ENCODE data around the gene MAP3K4. TPM values are rescaled to one million over a fixed set of nuclear protein-coding genes. Genes with fewer than 3 reads are reported as not detected.
"Not testable (repeated sequence)": the region's sequence is repeated elsewhere in the genome, so short reads cannot be mapped to it uniquely, and the experiment has no call there.

MAP3K4 gene
- total RNA-seq, 1 donor from 2014 or later = 31.9 TPM

DNA sequence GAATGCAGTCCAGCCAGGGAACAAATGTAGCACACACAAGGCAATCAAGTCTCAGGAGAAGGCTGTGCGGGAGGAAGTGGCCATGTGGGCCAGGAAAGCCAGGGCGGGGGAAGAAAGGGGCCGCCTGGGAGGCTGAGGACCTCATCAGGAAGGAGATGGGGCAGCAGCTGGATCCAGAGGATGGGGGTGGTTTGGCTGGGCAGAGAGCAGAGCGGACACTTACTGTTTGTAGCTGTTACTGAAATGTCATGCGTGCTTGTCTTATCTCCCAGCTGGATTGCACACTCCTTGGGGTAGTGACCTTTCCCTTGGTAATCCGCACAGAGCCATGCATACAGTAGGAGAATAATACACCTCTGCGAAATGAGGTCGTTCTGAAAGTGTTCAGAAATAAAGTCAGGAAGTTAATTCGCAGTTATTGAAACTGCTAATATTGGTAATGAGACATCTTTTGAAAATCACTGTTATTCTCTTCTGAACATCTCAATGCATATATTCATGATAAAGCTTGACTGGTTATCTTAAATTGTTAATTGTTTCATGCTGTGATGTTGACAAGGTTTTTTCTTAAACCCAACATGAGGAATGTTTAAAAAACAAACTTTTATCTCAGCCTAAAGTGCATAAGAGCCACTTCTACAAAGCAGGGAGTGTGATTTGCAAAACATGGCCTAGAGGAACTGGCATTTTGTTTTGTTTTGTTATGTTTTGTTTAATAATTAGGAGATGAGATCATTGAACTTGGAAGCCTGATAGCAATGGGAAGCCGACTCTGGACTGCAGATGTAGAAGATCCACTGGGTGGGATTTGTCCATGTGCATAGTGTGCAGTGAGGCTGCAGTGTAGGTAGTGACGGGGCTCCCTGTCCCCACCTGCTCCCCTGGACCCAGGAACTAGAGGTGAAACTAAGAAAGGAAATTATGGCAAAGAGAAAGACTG is 18.0 kb upstream of the MAP3K4 start:
- no peak for DNase-seq (ENCODE audit: low read depth)
- TF ChIP-seq, protein P1, sequence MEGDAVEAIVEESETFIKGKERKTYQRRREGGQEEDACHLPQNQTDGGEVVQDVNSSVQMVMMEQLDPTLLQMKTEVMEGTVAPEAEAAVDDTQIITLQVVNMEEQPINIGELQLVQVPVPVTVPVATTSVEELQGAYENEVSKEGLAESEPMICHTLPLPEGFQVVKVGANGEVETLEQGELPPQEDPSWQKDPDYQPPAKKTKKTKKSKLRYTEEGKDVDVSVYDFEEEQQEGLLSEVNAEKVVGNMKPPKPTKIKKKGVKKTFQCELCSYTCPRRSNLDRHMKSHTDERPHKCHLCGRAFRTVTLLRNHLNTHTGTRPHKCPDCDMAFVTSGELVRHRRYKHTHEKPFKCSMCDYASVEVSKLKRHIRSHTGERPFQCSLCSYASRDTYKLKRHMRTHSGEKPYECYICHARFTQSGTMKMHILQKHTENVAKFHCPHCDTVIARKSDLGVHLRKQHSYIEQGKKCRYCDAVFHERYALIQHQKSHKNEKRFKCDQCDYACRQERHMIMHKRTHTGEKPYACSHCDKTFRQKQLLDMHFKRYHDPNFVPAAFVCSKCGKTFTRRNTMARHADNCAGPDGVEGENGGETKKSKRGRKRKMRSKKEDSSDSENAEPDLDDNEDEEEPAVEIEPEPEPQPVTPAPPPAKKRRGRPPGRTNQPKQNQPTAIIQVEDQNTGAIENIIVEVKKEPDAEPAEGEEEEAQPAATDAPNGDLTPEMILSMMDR (conservative IDR thresholded peaks at IDR 0.05; ENCODE audit: low read depth, low read length) = no peak
- H3K4me3 ChIP-seq (ENCODE audit: low read depth, low read length) = no peak overlapping the region

DNA sequence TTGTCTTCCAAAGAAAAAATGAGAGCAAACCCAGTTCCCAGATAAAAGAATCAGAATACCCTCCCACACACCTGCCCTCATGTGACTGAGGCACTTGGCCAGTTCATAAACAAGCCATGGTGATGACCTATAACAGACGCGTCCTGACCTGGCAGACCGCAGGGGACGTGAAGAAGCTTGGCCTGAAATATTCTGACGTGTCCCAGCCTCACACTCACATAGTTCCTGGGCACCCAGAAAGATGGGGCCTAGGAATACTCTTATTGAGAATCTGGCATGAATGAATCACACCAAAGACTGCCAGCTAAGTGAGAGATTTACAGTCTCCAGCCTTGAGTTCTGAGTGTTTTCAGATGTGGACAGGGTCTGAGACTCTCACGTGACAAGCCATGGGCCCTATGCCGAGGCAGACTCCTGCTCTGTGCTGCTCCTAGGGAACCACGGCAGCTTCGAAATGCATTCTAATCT is 17.2 kb upstream of the MAP3K4 start:
- TF ChIP-seq, protein P1 (conservative IDR thresholded peaks at IDR 0.05; ENCODE audit: low read depth, low read length) = no peak
- DNase-seq (ENCODE audit: low read depth) = peak; percentile 37

DNA sequence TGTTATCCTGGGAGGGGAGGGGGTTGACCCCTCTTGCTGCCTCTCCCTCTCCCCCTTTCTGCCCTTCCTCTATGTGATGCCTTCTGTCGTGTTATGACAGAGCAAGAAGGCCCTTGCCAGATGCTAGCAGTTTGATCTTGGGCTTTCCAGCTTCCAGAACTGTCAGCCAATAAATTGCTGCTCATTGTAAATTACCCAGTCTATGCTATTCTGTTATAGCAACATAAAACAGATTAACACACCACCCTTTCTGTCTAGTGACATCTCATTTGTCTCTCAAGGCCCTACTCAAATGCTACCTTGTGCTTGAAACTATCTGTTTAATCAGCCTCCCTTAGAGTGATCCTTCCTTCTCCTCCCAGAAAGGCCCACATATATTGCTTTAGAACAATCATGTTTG is 16.4 kb upstream of the MAP3K4 start:
- no peak overlapping the region for H3K4me3 ChIP-seq (ENCODE audit: low read depth, low read length)
- no peak for DNase-seq (ENCODE audit: low read depth)
- TF ChIP-seq, protein P1 (conservative IDR thresholded peaks at IDR 0.05; ENCODE audit: low read depth, low read length) = no peak

More for the DNA sequence above, 17.2 kb upstream of the MAP3K4 start:
- H3K4me3 ChIP-seq (ENCODE audit: low read depth, low read length) = no peak overlapping the region

DNA sequence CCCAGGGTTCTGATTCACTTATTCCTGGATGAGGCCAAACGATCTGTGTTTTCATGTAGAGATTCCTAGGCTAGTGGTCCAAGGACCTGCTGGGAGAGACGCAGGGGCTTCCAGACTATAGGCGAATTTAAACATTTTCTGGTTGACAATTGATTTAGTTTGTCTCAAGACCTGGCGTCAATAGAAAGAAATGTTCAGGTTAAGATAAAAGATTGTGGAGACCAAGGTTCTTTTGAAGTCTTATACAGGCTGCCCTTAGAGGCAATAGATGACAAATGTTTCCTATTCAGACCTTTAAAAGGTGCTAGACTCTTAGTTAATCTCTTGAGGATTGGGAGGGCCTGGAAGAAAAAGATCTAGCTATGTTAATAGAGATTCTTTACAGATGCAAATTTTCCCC is 15.6 kb upstream of the MAP3K4 start:
- not testable (repeated sequence) for DNase-seq (ENCODE audit: low read depth); H3K4me3 ChIP-seq (ENCODE audit: low read depth, low read length)

DNA sequence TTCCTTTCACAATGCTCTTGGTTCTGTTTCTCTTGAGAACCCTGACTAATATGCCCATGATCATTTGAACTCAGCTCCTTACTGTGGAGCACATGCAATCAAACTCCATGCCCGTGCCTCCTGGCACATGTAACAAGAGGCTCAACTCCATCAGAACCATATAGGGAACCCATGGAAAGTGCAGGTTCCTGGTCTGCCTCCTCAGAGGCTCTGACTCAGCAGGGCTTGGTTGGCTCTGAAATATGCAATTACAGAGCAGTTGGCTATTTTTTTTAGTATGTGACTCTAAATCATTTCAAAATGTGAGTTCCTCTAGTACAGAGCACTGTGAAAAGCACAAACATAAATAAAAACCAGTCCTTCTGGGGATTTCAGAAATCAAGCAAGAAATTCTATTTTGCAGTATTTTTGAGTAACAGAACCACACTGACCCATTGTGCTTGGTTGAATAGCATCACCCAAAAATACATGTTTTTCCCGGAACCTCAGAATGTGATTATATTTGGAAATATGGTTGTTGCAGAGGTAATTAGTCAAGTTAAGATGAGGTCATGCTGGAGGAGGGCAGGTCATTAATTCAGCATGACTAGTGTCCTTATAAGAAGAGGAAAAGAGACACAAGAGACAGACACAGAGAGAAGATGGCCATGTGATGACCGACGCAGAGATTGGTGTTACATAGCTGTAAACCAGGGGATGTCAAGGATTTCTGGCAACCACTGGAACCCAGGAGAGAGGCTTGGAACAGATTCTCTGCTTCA is 13.2 kb upstream of the MAP3K4 start:
- no peak overlapping the region for H3K4me3 ChIP-seq (ENCODE audit: low read depth, low read length)
- TF ChIP-seq, protein P1 (conservative IDR thresholded peaks at IDR 0.05; ENCODE audit: low read depth, low read length) = no peak
- DNase-seq (ENCODE audit: low read depth) = no peak

DNA sequence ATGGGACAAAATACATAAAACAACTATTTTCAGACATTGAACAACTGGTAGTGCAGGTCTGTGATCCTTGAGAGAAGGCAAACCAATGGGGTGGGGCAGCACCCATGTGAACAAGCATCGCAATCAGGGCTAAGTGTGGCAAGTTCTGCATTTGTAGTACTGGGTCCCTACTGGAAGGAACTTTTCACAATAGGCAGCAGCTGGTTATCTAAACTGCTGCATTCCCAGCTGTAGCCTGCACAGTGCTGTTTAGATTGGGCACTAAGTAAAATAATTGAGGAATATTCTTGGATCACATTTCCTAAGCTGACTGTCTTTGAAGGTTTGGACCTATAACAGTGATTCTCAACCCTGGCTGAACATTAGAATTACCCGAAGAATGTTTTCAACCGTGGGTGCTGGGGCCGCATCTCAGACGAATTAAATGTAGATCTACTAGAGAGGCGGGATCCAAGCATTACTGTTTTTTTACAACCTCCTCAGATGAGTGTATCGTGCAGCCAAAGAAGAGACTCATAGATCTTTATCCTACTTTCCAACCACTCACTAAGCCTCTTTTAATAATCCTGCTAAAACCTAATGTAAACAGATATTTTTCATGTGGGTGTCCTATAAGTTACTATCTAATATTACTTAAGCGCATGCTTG is 12.4 kb upstream of the MAP3K4 start:
- DNase-seq (ENCODE audit: low read depth) = no peak
- TF ChIP-seq, protein P1 (conservative IDR thresholded peaks at IDR 0.05; ENCODE audit: low read depth, low read length) = no peak
- H3K4me3 ChIP-seq (ENCODE audit: low read depth, low read length) = no peak overlapping the region

DNA sequence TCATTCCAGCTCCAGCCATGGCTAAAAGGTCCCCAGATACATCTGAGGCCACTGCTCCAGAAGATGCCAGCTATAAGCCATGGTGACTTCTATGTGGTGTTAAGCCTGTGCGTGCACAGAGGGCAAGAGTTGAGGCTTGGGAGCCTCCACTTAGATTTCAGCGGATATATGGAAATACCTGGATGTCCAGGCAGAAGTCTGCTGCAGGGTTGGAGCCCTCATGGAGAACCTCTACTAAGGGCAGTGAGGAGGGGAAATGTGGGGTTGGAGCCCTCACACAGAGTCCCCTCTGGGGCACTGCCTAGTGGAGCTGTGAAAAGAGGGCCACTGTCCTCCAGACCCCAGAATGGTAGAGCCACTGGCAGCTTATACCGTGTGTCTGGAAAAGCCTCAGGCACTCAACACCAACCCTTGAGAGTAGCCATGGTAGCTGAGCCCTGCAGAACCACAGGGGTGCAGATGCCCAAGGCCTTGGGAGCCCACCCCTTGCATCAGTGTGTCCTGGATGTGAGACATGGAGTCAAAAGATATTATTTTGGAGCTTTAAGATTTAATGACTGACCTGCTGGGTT is 8.1 kb upstream of the MAP3K4 start:
- not testable (repeated sequence) for H3K4me3 ChIP-seq (ENCODE audit: low read depth, low read length); DNase-seq (ENCODE audit: low read depth)
